GM12878 (cell line): ENCODE data around the gene NEGR1. TPM values are rescaled to one million over a fixed set of nuclear protein-coding genes. Genes with fewer than 3 reads are reported as not detected.

Experiments
- ATAC-seq: fragments of 200-7000 bp; cut with Tn5 transposase; 3 replicates; pipeline ENCODE4 v1.9.1; 2020; ENCODE audit warnings: mild to moderate bottlenecking, moderate library complexity
- BruUV-seq: library from RNA; stranded (reverse); fragments of 400-500 nt; replicated peaks from 2 replicates; lab custom pipeline; 2021; lab: Mats Ljungman, UMichigan
- CTCF ChIA-PET: fragments of 300-600 bp; sonication (Branson Sonifier 250); formaldehyde crosslinking; extraction: SDS; loops from one replicate; lab custom pipeline; 2021; ENCODE audit warnings: inconsistent platforms; lab: Yijun Ruan, JAX
- POLR2A ChIA-PET: fragments of 350-600 bp; formaldehyde crosslinking; extraction: SDS; loops from one replicate; lab custom pipeline; 2021; ENCODE audit warnings: inconsistent platforms; lab: Charles Lee
- RAD21 ChIA-PET: fragments of 300-600 bp; sonication (Branson Sonifier 250); formaldehyde crosslinking; loops from one replicate; lab custom pipeline; 2023; ENCODE audit warnings: antibody characterized with exemption; ENCODE audit not compliant: unreplicated experiment; lab: Charles Lee
- SMC1A ChIA-PET: fragments of 300-600 bp; sonication (Branson Sonifier 250); formaldehyde crosslinking; loops from one replicate; lab custom pipeline; 2023; ENCODE audit not compliant: unreplicated experiment, uncharacterized antibody; lab: Charles Lee
- DNase-seq: peaks from one replicate; pipeline ENCODE4 v3.0.0-alpha.2; 2011; ENCODE audit warnings: low read depth, low spot score
- FAIRE-seq: peaks from 3 replicates; lab custom pipeline; 2011; peaks lifted over from hg19 to GRCh38; lab: Jason Lieb, UNC
- H2AFZ ChIP-seq: 2 replicates; pipeline ENCODE4 v1.6.0; 2011; ENCODE audit warnings: low read depth, low read length, control low read depth; ENCODE audit not compliant: control insufficient read depth
- H3K27ac ChIP-seq: 2 replicates; pipeline ENCODE4 v1.5.1; 2011; ENCODE audit warnings: control low read depth; ENCODE audit not compliant: control insufficient read depth, insufficient read depth
- H3K27me3 ChIP-seq, 2 experiments: replicated peaks in 1 of 2; 2 replicates each; pipeline versions ENCODE4 v1.6.0 to v1.6.1; 2011; ENCODE audit warnings: low read length in 1 of 2; ENCODE audit not compliant: control insufficient read depth in 2 of 2, insufficient read depth in 2 of 2
- H3K36me3 ChIP-seq, 2 experiments: 2 replicates each; pipeline ENCODE4 v1.5.1; 2011; ENCODE audit warnings: low read length in 1 of 2; ENCODE audit not compliant: control insufficient read depth in 2 of 2, insufficient read depth in 2 of 2
- H3K4me1 ChIP-seq: 2 replicates; pipeline ENCODE4 v1.6.1; 2011; ENCODE audit warnings: mild to moderate bottlenecking, low read length, moderate library complexity, mixed read lengths; ENCODE audit not compliant: control insufficient read depth, insufficient read depth
- H3K4me2 ChIP-seq: 2 replicates; pipeline ENCODE4 v1.6.0; 2011; ENCODE audit warnings: control low read depth; ENCODE audit not compliant: control insufficient read depth, insufficient read depth
- H3K4me3 ChIP-seq: fragments of 200-600 bp; sonication (generic); 2 replicates; pipeline ENCODE4 v1.5.1; 2016
- H3K79me2 ChIP-seq: 2 replicates; pipeline ENCODE4 v1.6.0; 2011; ENCODE audit warnings: low read length; ENCODE audit not compliant: control insufficient read depth, insufficient read depth
- H3K9ac ChIP-seq: 2 replicates; pipeline ENCODE4 v1.8.0; 2011; ENCODE audit warnings: low read length, control low read depth, mixed read lengths; ENCODE audit not compliant: control insufficient read depth, insufficient read depth
- H3K9me3 ChIP-seq: replicated peaks from 3 replicates; pipeline ENCODE4 v1.5.1; 2011; ENCODE audit warnings: mild to moderate bottlenecking, low read length; ENCODE audit not compliant: control insufficient read depth, insufficient read depth
- H4K20me1 ChIP-seq: 2 replicates; pipeline ENCODE4 v1.6.0; 2011; ENCODE audit not compliant: control insufficient read depth, insufficient read depth
- CHD4 ChIP-seq: fragments of 200-600 bp; sonication (generic); IDR thresholded peaks from 2 replicates; pipeline ENCODE4 v1.6.1; 2016; ENCODE audit warnings: mild to moderate bottlenecking
- DPF2 ChIP-seq: fragments of 450-650 bp; IDR thresholded peaks from 2 replicates; pipeline ENCODE4 v1.6.1; 2017; ENCODE audit warnings: mild to moderate bottlenecking
- FOXM1 ChIP-seq: IDR thresholded peaks from 2 replicates; pipeline ENCODE4 v1.6.1; 2012; ENCODE audit warnings: low read depth, mild to moderate bottlenecking, inconsistent platforms, low read length, moderate library complexity
- PAX5 ChIP-seq: IDR thresholded peaks from 2 replicates; pipeline ENCODE4 v1.6.1; 2011; ENCODE audit warnings: low read depth, low read length, borderline replicate concordance
- POLR2AphosphoS5 ChIP-seq: IDR thresholded peaks from 2 replicates; pipeline ENCODE4 v1.6.1; 2011; ENCODE audit warnings: mild to moderate bottlenecking, low read length, inconsistent platforms
- SIN3A ChIP-seq: IDR thresholded peaks from 2 replicates; pipeline ENCODE4 v1.6.1; 2012; ENCODE audit warnings: low read depth, low read length, improper control_type of control experiment
- SMAD1 ChIP-seq: fragments of 450-650 bp; IDR thresholded peaks from 2 replicates; pipeline ENCODE4 v1.6.1; 2018; ENCODE audit warnings: mild to moderate bottlenecking, low read depth; ENCODE audit not compliant: partially characterized antibody
- SMAD5 ChIP-seq: IDR thresholded peaks from 2 replicates; pipeline ENCODE4 v1.6.1; 2016; ENCODE audit warnings: antibody characterized with exemption, low read depth
- SMARCA5 ChIP-seq: fragments of 450-650 bp; IDR thresholded peaks from 2 replicates; pipeline ENCODE4 v1.6.1; 2017; ENCODE audit warnings: mild to moderate bottlenecking
- SUPT20H ChIP-seq: IDR thresholded peaks from 2 replicates; pipeline ENCODE4 v1.6.1; 2011; ENCODE audit warnings: low read depth, mild to moderate bottlenecking, low read length, moderate library complexity, borderline replicate concordance; ENCODE audit not compliant: control insufficient read depth
- TCF7 ChIP-seq: IDR thresholded peaks from 2 replicates; pipeline ENCODE4 v1.6.1; 2014; ENCODE audit warnings: antibody characterized with exemption, borderline replicate concordance
- ZSCAN29 ChIP-seq: fragments of 450-650 bp; IDR thresholded peaks from 2 replicates; pipeline ENCODE4 v1.6.1; 2017; ENCODE audit warnings: mild to moderate bottlenecking, moderate library complexity
- WGBS: methylation state at CpG from one replicate; pipeline ENCODE4 v1.1.6; 2016; ENCODE audit warnings: low lambda C conversion rate; ENCODE audit not compliant: insufficient replicate concordance, insufficient coverage; ENCODE audit errors: missing lambda C conversion rate; 5-methylcytosine and 5-hydroxymethylcytosine counted together
- in situ Hi-C: fragments of 300-500 bp; cut with MboI; formaldehyde crosslinking; loops from 9 replicates; pipeline ENCODE4 v1.14.3; 2018; ENCODE audit warnings: mixed read lengths
- intact Hi-C: fragments of 100-400 bp; cut with micrococcal nuclease; formaldehyde crosslinking; loops from one replicate; pipeline ENCODE4 v1.14.2; 2022; ENCODE audit not compliant: unreplicated experiment
- polyA plus RNA-seq, 11 experiments: library from polyadenylated mRNA; depleted of rRNA in 4 of 11; unstranded in 6 of 11; stranded (reverse) in 5 of 11; fragments of >200 nt; fragmentation: Nextera tagmentation in 4 of 11; fragmentation: Illumina TruSeq in 1 of 11; extraction: Ambion mirVana in 4 of 11; extraction: Trizol in 1 of 11; gene quantifications; 1 replicate in 1 of 11; 2 replicates in 10 of 11; pipeline versions ENCODE4 v1.2.1 to v1.2.3, GENCODE V29; 2011 to 2016; ENCODE audit warnings: inconsistent platforms in 2 of 11, missing spikeins in 2 of 11, low read depth in 1 of 11
- total RNA-seq, 4 experiments: library from RNA; depleted of rRNA in 3 of 4; stranded (reverse); fragments of >200 nt in 3 of 4; fragmentation: Illumina TruSeq in 1 of 4; extraction: Trizol in 1 of 4; gene quantifications; 2 replicates each; pipeline versions ENCODE4 v1.2.1 to v1.2.3, GENCODE V29; 2013 to 2021
- TF ChIP-seq, protein P1 (sequence below): fragments of 450-650 bp; IDR thresholded peaks from 2 replicates; pipeline ENCODE4 v1.6.1; 2017; ENCODE audit warnings: mild to moderate bottlenecking
- TF ChIP-seq, protein P2 (sequence below): IDR thresholded peaks from 2 replicates; pipeline ENCODE4 v1.6.1; 2011; ENCODE audit warnings: borderline replicate concordance, low read depth, mild to moderate bottlenecking, moderate library complexity, mixed read lengths, low read length; ENCODE audit not compliant: insufficient read depth; ENCODE audit errors: extremely low read length
- TF ChIP-seq, protein P3 (sequence below): IDR thresholded peaks from 2 replicates; pipeline ENCODE4 v1.6.1; 2012; ENCODE audit warnings: low read length, inconsistent platforms

The NEGR1 gene
- total and polyA plus RNA-seq, 10 of the 15 experiments (the other 5 are each of a cell fraction or from before 2014, with no cell fraction given) = under 0.01 to 0.03 (median 0.01) TPM; not detected in 7

DNA sequence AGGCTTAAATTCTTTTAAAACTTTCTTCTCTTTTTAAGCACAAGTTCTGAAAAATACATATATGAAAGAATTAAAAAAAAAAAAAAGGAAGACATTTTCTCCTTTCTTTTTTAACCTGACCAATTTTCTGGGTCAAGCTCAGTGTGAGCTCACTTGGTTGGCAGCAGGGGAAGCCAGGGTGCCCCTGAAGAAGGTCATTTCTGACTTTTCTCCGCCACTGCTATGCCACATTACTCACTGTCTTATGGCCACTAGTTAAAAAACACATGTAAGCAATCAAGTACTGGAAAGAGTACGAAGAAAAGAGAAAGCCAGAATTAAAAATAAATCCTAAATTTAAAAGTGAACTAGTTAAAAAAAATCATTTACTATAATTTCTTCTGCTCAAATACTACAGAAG lies 275.0 kb downstream of the NEGR1 start:
- BruUV-seq = no TSS peak
- in situ Hi-C loops = no loop called here
- no peaks in the 10 kb centered on the region for H3K4me1 ChIP-seq

DNA sequence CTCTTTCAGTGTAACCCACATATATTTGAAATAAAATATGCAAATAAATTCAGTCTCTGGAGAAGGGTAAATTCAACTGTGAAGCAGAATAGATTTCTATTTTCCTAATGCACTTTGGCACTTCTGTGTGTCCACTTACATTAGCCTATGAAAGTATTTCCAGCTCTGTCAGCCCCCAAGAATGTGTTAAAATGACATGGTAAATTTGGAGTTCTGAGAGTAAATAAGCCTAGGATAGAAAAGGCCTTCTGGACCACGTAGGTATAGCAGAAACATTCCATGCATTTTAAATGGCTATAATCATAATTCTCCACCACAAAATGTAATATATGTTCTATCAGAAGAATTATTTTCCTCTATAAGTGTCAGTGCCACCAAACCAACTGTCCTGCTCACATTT lies 276.2 kb downstream of the NEGR1 start:
- no peaks in the 10 kb centered on the region for H4K20me1 ChIP-seq
- H3K4me3 ChIP-seq = no peak overlapping the region
- ChIA-PET RAD21 (no interaction called here), POLR2A (no interaction called here), SMC1A (no interaction called here), CTCF (no interaction called here)
- no peaks in the 10 kb centered on the region for H3K27me3 ChIP-seq
- no peak overlapping the region for H3K4me2 ChIP-seq
- no peak overlapping the region for H3K9ac ChIP-seq
- no peak overlapping the region for H2AFZ ChIP-seq
- no peaks in the 10 kb centered on the region for H3K9me3 ChIP-seq
- no peak for DNase-seq
- H3K79me2 ChIP-seq = no peaks in the 10 kb centered on the region
- H3K27ac ChIP-seq = no peak overlapping the region
- H3K4me1 ChIP-seq = no peaks in the 10 kb centered on the region
- intact Hi-C loops (no loop called here), in situ Hi-C loops (no loop called here)
- BruUV-seq = no TSS peak
- no peaks in the 10 kb centered on the region for H3K36me3 ChIP-seq
- FAIRE-seq = no peak
- WGBS = 0% methylated on average over 1 of the region's 1 CpG
- ATAC-seq = no peak
- TF ChIP-seq SUPT20H (no peak), SMAD1 (no peak), FOXM1 (no peak), ZSCAN29 (no peak), SMAD5 (no peak), SIN3A (no peak), TCF7 (no peak), PAX5 (no peak)
- TF ChIP-seq, protein P1, sequence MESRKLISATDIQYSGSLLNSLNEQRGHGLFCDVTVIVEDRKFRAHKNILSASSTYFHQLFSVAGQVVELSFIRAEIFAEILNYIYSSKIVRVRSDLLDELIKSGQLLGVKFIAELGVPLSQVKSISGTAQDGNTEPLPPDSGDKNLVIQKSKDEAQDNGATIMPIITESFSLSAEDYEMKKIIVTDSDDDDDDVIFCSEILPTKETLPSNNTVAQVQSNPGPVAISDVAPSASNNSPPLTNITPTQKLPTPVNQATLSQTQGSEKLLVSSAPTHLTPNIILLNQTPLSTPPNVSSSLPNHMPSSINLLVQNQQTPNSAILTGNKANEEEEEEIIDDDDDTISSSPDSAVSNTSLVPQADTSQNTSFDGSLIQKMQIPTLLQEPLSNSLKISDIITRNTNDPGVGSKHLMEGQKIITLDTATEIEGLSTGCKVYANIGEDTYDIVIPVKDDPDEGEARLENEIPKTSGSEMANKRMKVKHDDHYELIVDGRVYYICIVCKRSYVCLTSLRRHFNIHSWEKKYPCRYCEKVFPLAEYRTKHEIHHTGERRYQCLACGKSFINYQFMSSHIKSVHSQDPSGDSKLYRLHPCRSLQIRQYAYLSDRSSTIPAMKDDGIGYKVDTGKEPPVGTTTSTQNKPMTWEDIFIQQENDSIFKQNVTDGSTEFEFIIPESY = no peak

More for the DNA sequence above, 275.0 kb downstream of the NEGR1 start:
- FAIRE-seq (no peak), DNase-seq (no peak), ATAC-seq (no peak)
- H3K4me2 ChIP-seq = no peak overlapping the region
- 8% methylated on average over 2 of the region's 2 CpGs for WGBS
- H3K27me3 ChIP-seq = no peaks in the 10 kb centered on the region
- H4K20me1 ChIP-seq = no peaks in the 10 kb centered on the region
- TF ChIP-seq, protein P2, sequence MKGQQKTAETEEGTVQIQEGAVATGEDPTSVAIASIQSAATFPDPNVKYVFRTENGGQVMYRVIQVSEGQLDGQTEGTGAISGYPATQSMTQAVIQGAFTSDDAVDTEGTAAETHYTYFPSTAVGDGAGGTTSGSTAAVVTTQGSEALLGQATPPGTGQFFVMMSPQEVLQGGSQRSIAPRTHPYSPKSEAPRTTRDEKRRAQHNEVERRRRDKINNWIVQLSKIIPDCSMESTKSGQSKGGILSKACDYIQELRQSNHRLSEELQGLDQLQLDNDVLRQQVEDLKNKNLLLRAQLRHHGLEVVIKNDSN = no peak
- TF ChIP-seq POLR2AphosphoS5 = no peak
- no peak for TF ChIP-seq CHD4
- TF ChIP-seq SMARCA5 = no peak
- TF ChIP-seq DPF2 = no peak
- TF ChIP-seq, protein P3, sequence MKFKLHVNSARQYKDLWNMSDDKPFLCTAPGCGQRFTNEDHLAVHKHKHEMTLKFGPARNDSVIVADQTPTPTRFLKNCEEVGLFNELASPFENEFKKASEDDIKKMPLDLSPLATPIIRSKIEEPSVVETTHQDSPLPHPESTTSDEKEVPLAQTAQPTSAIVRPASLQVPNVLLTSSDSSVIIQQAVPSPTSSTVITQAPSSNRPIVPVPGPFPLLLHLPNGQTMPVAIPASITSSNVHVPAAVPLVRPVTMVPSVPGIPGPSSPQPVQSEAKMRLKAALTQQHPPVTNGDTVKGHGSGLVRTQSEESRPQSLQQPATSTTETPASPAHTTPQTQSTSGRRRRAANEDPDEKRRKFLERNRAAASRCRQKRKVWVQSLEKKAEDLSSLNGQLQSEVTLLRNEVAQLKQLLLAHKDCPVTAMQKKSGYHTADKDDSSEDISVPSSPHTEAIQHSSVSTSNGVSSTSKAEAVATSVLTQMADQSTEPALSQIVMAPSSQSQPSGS = no peak
- ChIA-PET RAD21 (no interaction called here), POLR2A (no interaction called here), SMC1A (no interaction called here), CTCF (no interaction called here)
- H3K36me3 ChIP-seq = no peaks in the 10 kb centered on the region
- no peak overlapping the region for H3K4me3 ChIP-seq
- H3K9me3 ChIP-seq = no peaks in the 10 kb centered on the region
- H3K9ac ChIP-seq = no peak overlapping the region
- intact Hi-C loops = no loop called here
- H3K79me2 ChIP-seq = no peaks in the 10 kb centered on the region
- no peak overlapping the region for H2AFZ ChIP-seq
- H3K27ac ChIP-seq = no peak overlapping the region
